Measurements from ENCODE around the gene IGSF9. TPM values are rescaled to one million over a fixed set of nuclear protein-coding genes. Genes with fewer than 3 reads are reported as not detected.

The IGSF9 gene
- total and polyA plus RNA-seq, 2 of the 13 experiments (the other 11 are each of a cell fraction or from before 2014, with no cell fraction given) = 0.03 TPM; not detected in 1

GRCh38 chr1:159882527-159882862, 62.9 kb downstream of the IGSF9 start:
- Histone ChIP-seq H3K79me2 (ENCODE audit: insufficient read depth, low read length) (no peaks in the 10 kb centered on the region), H3K27ac (ENCODE audit: extremely low read length, insufficient read depth, low read length) (no peak overlapping the region), H3K9ac (ENCODE audit: insufficient read depth, low read depth, low read length) (no peak overlapping the region), H4K20me1 (ENCODE audit: insufficient read depth, low read length) (no peaks in the 10 kb centered on the region), H2AFZ (ENCODE audit: low read length) (no peak overlapping the region), H3K4me1 (ENCODE audit: insufficient read depth, low read length) (no peaks in the 10 kb centered on the region), H3K4me3 (replicated peaks in 1 of 3; ENCODE audit: insufficient read depth in 1 of 3, low read depth in 2 of 3, low read length in 3 of 3) (no peak overlapping the region), H3K36me3 (replicated peaks in 1 of 2; ENCODE audit: control insufficient read depth in 1 of 2, insufficient read depth in 2 of 2, low read length in 2 of 2) (no peaks in the 10 kb centered on the region), H3K4me2 (ENCODE audit: low read depth, low read length) (no peak overlapping the region), H3K27me3 (ENCODE audit: control insufficient read depth in 1 of 2, insufficient read depth in 2 of 2, low read length in 2 of 2) (peaks cover 0 to 1% of the 10 kb centered on the region in 2 experiments; a peak in 2 of 5 replicates), H3K9me3 (ENCODE audit: low read length) (no peaks in the 10 kb centered on the region)
- intact Hi-C loops (cut with micrococcal nuclease; ENCODE audit: unreplicated experiment) (no loop called here), in situ Hi-C loops (cut with HindIII; ENCODE audit: extremely low pct_ligation_motif_present, low pct_unique_long_range_greater_than_20kb) (no loop called here)
- DNase-seq (ENCODE audit: low spot score) (no peak), ATAC-seq (no peak), FAIRE-seq (no peak)
- TF ChIP-seq IKZF1 (IDR thresholded peaks at IDR 0.05) (no peak), ZNF687 (CRISPR knock-in tag; IDR thresholded peaks at IDR 0.05) (no peak), LCORL (IDR thresholded peaks at IDR 0.05) (no peak), LCORL (CRISPR knock-in tag; IDR thresholded peaks at IDR 0.05) (no peak), RNF2 (conservative IDR thresholded peaks at IDR 0.05; ENCODE audit: low read depth) (no peak)
- ChIA-PET POLR2A (no interaction called here), CTCF (ENCODE audit: low intra/inter-chr PET ratio, low total read pairs) (no interaction called here)
- no TSS peak for BruUV-seq (replicated peaks)
- 36% methylated on average over 2 of the region's 2 CpGs for WGBS (ENCODE audit: low lambda C conversion rate)
